WERI-Rb-1 (cell line): ENCODE measurements around the gene TMEM255B.
A peak's percentile ranks its signal among the peaks of the same experiment; 100 is the strongest.

Experiments used
- DNase-seq: peaks from one replicate; pipeline ENCODE4 v3.0.0-alpha.2; 2020
- H3K27ac ChIP-seq: fragments of 250-450 bp; sonication (Bioruptor Pico); 2 replicates; pipeline ENCODE4 v1.5.1; 2020; ENCODE audit warnings: mild to moderate bottlenecking, moderate library complexity
- H3K27me3 ChIP-seq: fragments of 250-450 bp; sonication (Bioruptor Pico); 2 replicates; pipeline ENCODE4 v1.5.1; 2021; ENCODE audit warnings: mild to moderate bottlenecking, low read depth, moderate library complexity; ENCODE audit not compliant: insufficient read depth, severe bottlenecking
- H3K36me3 ChIP-seq: fragments of 250-450 bp; sonication (Bioruptor Pico); 2 replicates; pipeline ENCODE4 v1.5.1; 2020; ENCODE audit warnings: mild to moderate bottlenecking, moderate library complexity
- H3K4me3 ChIP-seq: 2 replicates; pipeline ENCODE4 v1.5.1; 2011; ENCODE audit warnings: low read depth, mild to moderate bottlenecking, control low read depth, low read length
- H3K9me3 ChIP-seq: fragments of 250-450 bp; sonication (Bioruptor Pico); 2 replicates; pipeline ENCODE4 v1.5.1; 2021; ENCODE audit warnings: mild to moderate bottlenecking, moderate library complexity; ENCODE audit not compliant: severe bottlenecking
- CTCF ChIP-seq: IDR thresholded peaks from 2 replicates; pipeline ENCODE4 v1.5.1; 2011; ENCODE audit warnings: low read depth, mild to moderate bottlenecking, control low read depth, inconsistent platforms, low read length

TMEM255B gene

GRCh38 chr13:113735194-113735593 lies 23.8 kb upstream of the TMEM255B start:
- Histone ChIP-seq H3K4me3 (no peak overlapping the region), H3K27ac (no peak overlapping the region)

GRCh38 chr13:113735750-113736149 lies 23.3 kb upstream of the TMEM255B start:
- Histone ChIP-seq H3K4me3 (no peak overlapping the region), H3K9me3 (peaks cover 14% of the 10 kb centered on the region), H3K27ac (no peak overlapping the region), H3K36me3 (peaks cover 43% of the 10 kb centered on the region), H3K27me3 (peaks cover 6% of the 10 kb centered on the region)
- no peak for DNase-seq
- TF ChIP-seq CTCF: no peak

More at GRCh38 chr13:113735194-113735593, 23.8 kb upstream of the TMEM255B start:
- no peak for DNase-seq
- peaks cover 1% of the 10 kb centered on the region for H3K27me3 ChIP-seq
- TF ChIP-seq CTCF: no peak
- peaks cover 14% of the 10 kb centered on the region for H3K9me3 ChIP-seq
- peaks cover 43% of the 10 kb centered on the region for H3K36me3 ChIP-seq

GRCh38 chr13:113736258-113736731 lies 22.7 kb upstream of the TMEM255B start:
- Histone ChIP-seq H3K4me3 (no peak overlapping the region), H3K27ac (no peak overlapping the region), H3K36me3 (peaks cover 43% of the 10 kb centered on the region), H3K27me3 (peaks cover 8% of the 10 kb centered on the region), H3K9me3 (peaks cover 14% of the 10 kb centered on the region)
- DNase-seq: no peak
- TF ChIP-seq CTCF: no peak

- no peak overlapping the region for H3K27ac ChIP-seq
- no peak for DNase-seq
- TF ChIP-seq CTCF: no peak
Measured at GRCh38 chr13:113737803-113738202, 21.2 kb upstream of the TMEM255B start.

GRCh38 chr13:113739527-113740285 lies 19.3 kb upstream of the TMEM255B start:
- Histone ChIP-seq H3K9me3 (no peaks in the 10 kb centered on the region), H3K27me3 (peaks cover 38% of the 10 kb centered on the region), H3K36me3 (peaks cover 17% of the 10 kb centered on the region), H3K27ac (peak overlapping the region; percentile 0; the same call in 1 of the 2 replicates), H3K4me3 (no peak overlapping the region)
- DNase-seq: peak; percentile 91
- no peak for TF ChIP-seq CTCF

More at GRCh38 chr13:113737803-113738202, 21.2 kb upstream of the TMEM255B start:
- Histone ChIP-seq H3K27me3 (peaks cover 22% of the 10 kb centered on the region), H3K9me3 (peaks cover 14% of the 10 kb centered on the region), H3K36me3 (peaks cover 32% of the 10 kb centered on the region), H3K4me3 (no peak overlapping the region)

GRCh38 chr13:113740286-113740556 lies 18.8 kb upstream of the TMEM255B start:
- H3K4me3 ChIP-seq: no peak overlapping the region
- no peak for TF ChIP-seq CTCF
- peaks cover 41% of the 10 kb centered on the region for H3K27me3 ChIP-seq
- peaks cover 12% of the 10 kb centered on the region for H3K36me3 ChIP-seq
- no peak overlapping the region for H3K27ac ChIP-seq
- DNase-seq: no peak
- H3K9me3 ChIP-seq: no peaks in the 10 kb centered on the region
